CD4-positive, alpha-beta memory T cell (primary cell): ENCODE results near the gene PAX3. TPM values are rescaled to one million over a fixed set of nuclear protein-coding genes. Genes with fewer than 3 reads are reported as not detected.

ENCODE experiments used
- CTCF ChIA-PET: fragments of 350-600 bp; sonication (Branson Sonifier 250); formaldehyde crosslinking; loops from one replicate; lab custom pipeline; 2021; ENCODE audit warnings: inconsistent platforms; ENCODE audit not compliant: partially characterized antibody; lab: Charles Lee
- POLR2A ChIA-PET: fragments of 350-600 bp; sonication (Branson Sonifier 250); formaldehyde crosslinking; loops from one replicate; lab custom pipeline; 2021; ENCODE audit not compliant: partially characterized antibody; lab: Charles Lee
- DNase-seq, 5 donors: peaks; one replicate each; pipeline versions ENCODE4 v3.0.0 to v3.0.0-alpha.2; 2020 to 2022; ENCODE audit warnings: mixed read lengths in 1 of 5
- H3K27ac ChIP-seq: one replicate; pipeline ENCODE4 v1.7.0; 2013; ENCODE audit warnings: low read depth, low read length
- H3K27me3 ChIP-seq: 2 replicates; pipeline ENCODE4 v1.7.0; 2013; ENCODE audit warnings: mild to moderate bottlenecking, low read length, moderate library complexity; ENCODE audit not compliant: insufficient read depth
- H3K36me3 ChIP-seq: 2 replicates; pipeline ENCODE4 v1.7.0; 2013; ENCODE audit warnings: mild to moderate bottlenecking, low read length, moderate library complexity; ENCODE audit not compliant: insufficient read depth
- H3K4me1 ChIP-seq: 2 replicates; pipeline ENCODE4 v1.7.0; 2013; ENCODE audit warnings: mild to moderate bottlenecking, low read length, moderate library complexity; ENCODE audit not compliant: insufficient read depth
- H3K4me3 ChIP-seq, 2 donors: one replicate each; pipeline ENCODE4 v1.7.0; 2013; ENCODE audit warnings: low read length in 2 of 2, mild to moderate bottlenecking in 1 of 2
- H3K9me3 ChIP-seq, 2 donors: one replicate each; pipeline ENCODE4 v1.7.0; 2013; ENCODE audit warnings: low read length in 2 of 2, control low read depth in 1 of 2; ENCODE audit not compliant: control insufficient read depth in 1 of 2
- H3K27ac Mint-ChIP-seq, 7 donors: one replicate each; pipeline ENCODE4 v1.8.0; 2020 to 2021; ENCODE audit warnings: mixed read lengths in 7 of 7, mild to moderate bottlenecking in 6 of 7, inconsistent platforms in 3 of 7, moderate library complexity in 3 of 7
- H3K27me3 Mint-ChIP-seq, 2 donors: one replicate each; pipeline ENCODE4 v1.8.0; 2020 to 2021; ENCODE audit warnings: mixed read lengths in 2 of 2
- H3K36me3 Mint-ChIP-seq, 2 donors: one replicate each; pipeline ENCODE4 v1.8.0; 2020 to 2021; ENCODE audit warnings: mixed read lengths in 2 of 2, inconsistent platforms in 1 of 2, mild to moderate bottlenecking in 1 of 2
- H3K4me1 Mint-ChIP-seq, 4 donors: one replicate each; pipeline ENCODE4 v1.8.0; 2020 to 2021; ENCODE audit warnings: mixed read lengths in 4 of 4, mild to moderate bottlenecking in 1 of 4
- H3K4me3 Mint-ChIP-seq, 8 donors: one replicate each; pipeline ENCODE4 v1.8.0; 2020 to 2021; ENCODE audit warnings: mixed read lengths in 8 of 8, mild to moderate bottlenecking in 7 of 8, moderate library complexity in 6 of 8, inconsistent platforms in 3 of 8
- H3K9me3 Mint-ChIP-seq, 8 donors: one replicate each; pipeline ENCODE4 v1.8.0; 2020 to 2021; ENCODE audit warnings: mixed read lengths in 8 of 8, mild to moderate bottlenecking in 5 of 8, inconsistent platforms in 3 of 8, moderate library complexity in 1 of 8
- intact Hi-C: fragments of 100-400 bp; cut with micrococcal nuclease; formaldehyde crosslinking; loops from one replicate; pipeline ENCODE4 v1.15.1; 2023
- polyA plus RNA-seq, 2 donors: library from polyadenylated mRNA; unstranded; fragments of 300-500 nt; fragmentation: Illumina TruSeq; gene quantifications; one replicate each; pipeline ENCODE4 v1.2.3, GENCODE V29; 2021
- total RNA-seq, 2 experiments: library from RNA; stranded (reverse); gene quantifications; one replicate each; pipeline ENCODE4 v1.2.3, GENCODE V29; 2021

Gene PAX3
- total and polyA plus RNA-seq, 4 experiments from 2014 or later, result not detected

GRCh38 chr2:222296311-222296741 lies 2.5 kb downstream of the PAX3 start:
- intact Hi-C loops, result no loop called here
- POLR2A ChIA-PET, result no interaction called here

GRCh38 chr2:222295368-222296062 lies 3.3 kb downstream of the PAX3 start:
- no peaks in the 10 kb centered on the region for H3K36me3 ChIP-seq
- no peaks in the 10 kb centered on the region for H3K9me3 ChIP-seq
- Mint-ChIP-seq H3K27me3 (peaks cover 76 to 79% of the 10 kb centered on the region in 2 donors), H3K36me3 (peaks cover 0 to 3% of the 10 kb centered on the region in 2 donors), H3K9me3 (peaks cover 0 to 23% (median 11%) of the 10 kb centered on the region in 8 donors), H3K27ac (peak overlapping the region in 4 of 7 donors; percentile 15 to 64 (median 38)), H3K4me1 (peaks cover 18 to 48% (median 33%) of the 10 kb centered on the region in 4 donors), H3K4me3 (peak overlapping the region; percentile 45 to 81 (median 76))
- CTCF ChIA-PET, result no interaction called here
- intact Hi-C loops, result no loop called here
- H3K4me3 ChIP-seq, result peak overlapping the region in 1 of 2 donors; percentile 32
- POLR2A ChIA-PET, result no interaction called here
- peaks cover 29% of the 10 kb centered on the region for H3K4me1 ChIP-seq
- H3K27ac ChIP-seq, result no peak overlapping the region
- H3K27me3 ChIP-seq, result peaks cover 74% of the 10 kb centered on the region
- no peak for DNase-seq

More at GRCh38 chr2:222296311-222296741, 2.5 kb downstream of the PAX3 start:
- peaks cover 0 to 23% (median 12%) of the 10 kb centered on the region in 8 donors for H3K9me3 Mint-ChIP-seq
- no peaks in the 10 kb centered on the region for H3K36me3 ChIP-seq
- no peak for DNase-seq
- peaks cover 79 to 82% of the 10 kb centered on the region in 2 donors for H3K27me3 Mint-ChIP-seq
- H3K27ac Mint-ChIP-seq, result peak overlapping the region in 1 of 7 donors; percentile 64
- no peaks in the 10 kb centered on the region for H3K9me3 ChIP-seq
- H3K36me3 Mint-ChIP-seq, result peaks cover 0 to 3% of the 10 kb centered on the region in 2 donors
- H3K27me3 ChIP-seq, result peaks cover 76% of the 10 kb centered on the region
- CTCF ChIA-PET, result no interaction called here
- peaks cover 29% of the 10 kb centered on the region for H3K4me1 ChIP-seq
- no peak overlapping the region for H3K4me3 ChIP-seq
- H3K4me1 Mint-ChIP-seq, result peaks cover 17 to 51% (median 33%) of the 10 kb centered on the region in 4 donors
- no peak overlapping the region for H3K27ac ChIP-seq
- H3K4me3 Mint-ChIP-seq, result peak overlapping the region in 6 of 8 donors; percentile 1 to 83 (median 76)

GRCh38 chr2:222294996-222295367 lies 3.8 kb downstream of the PAX3 start:
- peaks cover 19 to 46% (median 32%) of the 10 kb centered on the region in 4 donors for H3K4me1 Mint-ChIP-seq
- H3K27ac Mint-ChIP-seq, result peak overlapping the region in 2 of 7 donors; percentile 58 to 64

GRCh38 chr2:222293660-222294630 lies 4.9 kb downstream of the PAX3 start:
- peak overlapping the region in 1 of 8 donors; percentile 43 for H3K4me3 Mint-ChIP-seq
- peaks cover 14 to 35% (median 25%) of the 10 kb centered on the region in 4 donors for H3K4me1 Mint-ChIP-seq
- intact Hi-C loops, result no loop called here
- H3K9me3 Mint-ChIP-seq, result peaks cover 0 to 24% (median 10%) of the 10 kb centered on the region in 8 donors
- DNase-seq, result no peak
- peaks cover 71% of the 10 kb centered on the region for H3K27me3 ChIP-seq
- no peak overlapping the region for H3K4me3 ChIP-seq
- POLR2A ChIA-PET, result no interaction called here
- peaks cover 75 to 77% of the 10 kb centered on the region in 2 donors for H3K27me3 Mint-ChIP-seq
- no peak overlapping the region for H3K27ac ChIP-seq
- no peaks in the 10 kb centered on the region for H3K36me3 Mint-ChIP-seq
- CTCF ChIA-PET, result no interaction called here
- H3K36me3 ChIP-seq, result no peaks in the 10 kb centered on the region
- no peaks in the 10 kb centered on the region for H3K9me3 ChIP-seq
- peaks cover 29% of the 10 kb centered on the region for H3K4me1 ChIP-seq
- peak overlapping the region in 2 of 7 donors; percentile 24 to 41 for H3K27ac Mint-ChIP-seq

More at GRCh38 chr2:222294996-222295367, 3.8 kb downstream of the PAX3 start:
- no peak overlapping the region for H3K27ac ChIP-seq
- peak overlapping the region in 1 of 2 donors; percentile 32 for H3K4me3 ChIP-seq
- H3K36me3 ChIP-seq, result no peaks in the 10 kb centered on the region
- H3K36me3 Mint-ChIP-seq, result peaks cover 0 to 3% of the 10 kb centered on the region in 2 donors
- no peaks in the 10 kb centered on the region for H3K9me3 ChIP-seq
- H3K27me3 Mint-ChIP-seq, result peaks cover 75 to 79% of the 10 kb centered on the region in 2 donors
- DNase-seq, result no peak
- peaks cover 29% of the 10 kb centered on the region for H3K4me1 ChIP-seq
- ChIA-PET POLR2A (no interaction called here), CTCF (no interaction called here)
- peaks cover 74% of the 10 kb centered on the region for H3K27me3 ChIP-seq
- peaks cover 0 to 23% (median 13%) of the 10 kb centered on the region in 8 donors for H3K9me3 Mint-ChIP-seq
- peak overlapping the region in 7 of 8 donors; percentile 66 to 81 (median 77) for H3K4me3 Mint-ChIP-seq
- intact Hi-C loops, result no loop called here

- Histone ChIP-seq H3K36me3 (no peaks in the 10 kb centered on the region), H3K27me3 (peaks cover 70% of the 10 kb centered on the region), H3K27ac (no peak overlapping the region), H3K4me3 (no peak overlapping the region), H3K9me3 (no peaks in the 10 kb centered on the region), H3K4me1 (peaks cover 28% of the 10 kb centered on the region)
- no peak for DNase-seq
- H3K4me3 Mint-ChIP-seq, result no peak overlapping the region
- no peaks in the 10 kb centered on the region for H3K36me3 Mint-ChIP-seq
- H3K4me1 Mint-ChIP-seq, result peaks cover 13 to 30% (median 21%) of the 10 kb centered on the region in 4 donors
- intact Hi-C loops, result no loop called here
- ChIA-PET CTCF (no interaction called here), POLR2A (no interaction called here)
- H3K9me3 Mint-ChIP-seq, result peaks cover 0 to 24% (median 10%) of the 10 kb centered on the region in 8 donors
- H3K27ac Mint-ChIP-seq, result peak overlapping the region in 1 of 7 donors; percentile 24
- peaks cover 76 to 78% of the 10 kb centered on the region in 2 donors for H3K27me3 Mint-ChIP-seq
Observed at GRCh38 chr2:222292149-222293134, 6.4 kb downstream of the PAX3 start.

GRCh38 chr2:222291485-222291841 lies 7.3 kb downstream of the PAX3 start:
- H3K4me1 Mint-ChIP-seq, result peaks cover 10 to 20% (median 14%) of the 10 kb centered on the region in 4 donors
- Histone ChIP-seq H3K27ac (no peak overlapping the region), H3K9me3 (no peaks in the 10 kb centered on the region), H3K36me3 (no peaks in the 10 kb centered on the region), H3K4me3 (no peak overlapping the region), H3K27me3 (peaks cover 61% of the 10 kb centered on the region), H3K4me1 (peaks cover 18% of the 10 kb centered on the region)
- peaks cover 73 to 74% of the 10 kb centered on the region in 2 donors for H3K27me3 Mint-ChIP-seq
- H3K9me3 Mint-ChIP-seq, result peaks cover 0 to 24% (median 7%) of the 10 kb centered on the region in 8 donors
- POLR2A ChIA-PET, result no interaction called here
- intact Hi-C loops, result no loop called here
- peak overlapping the region in 1 of 7 donors; percentile 55 for H3K27ac Mint-ChIP-seq
- no peak overlapping the region for H3K4me3 Mint-ChIP-seq
- H3K36me3 Mint-ChIP-seq, result no peaks in the 10 kb centered on the region
- CTCF ChIA-PET, result no interaction called here
- no peak for DNase-seq
